H9 (cell line): ENCODE data around the gene SPDEF. TPM values are rescaled to one million over a fixed set of nuclear protein-coding genes. Genes with fewer than 3 reads are reported as not detected.

ENCODE experiments used
- DNase-seq: peaks from one replicate; pipeline ENCODE4 v3.0.0-alpha.2; 2017
- H2AFZ ChIP-seq: one replicate; pipeline ENCODE4 v1.6.1; 2013; ENCODE audit warnings: mild to moderate bottlenecking, low read length, control low read depth, moderate library complexity
- H2AK5ac ChIP-seq: 2 replicates; pipeline ENCODE4 v1.6.1; 2013; ENCODE audit warnings: low read length, control low read depth, mixed read lengths; ENCODE audit not compliant: insufficient read length
- H2BK120ac ChIP-seq: one replicate; pipeline ENCODE4 v1.6.1; 2013; ENCODE audit warnings: low read depth, mild to moderate bottlenecking, low read length, control low read depth, inconsistent platforms; ENCODE audit not compliant: poor library complexity, severe bottlenecking
- H2BK12ac ChIP-seq: 2 replicates; pipeline ENCODE4 v1.6.1; 2013; ENCODE audit warnings: low read length, control low read depth, mixed read lengths, low read depth; ENCODE audit not compliant: insufficient read length
- H2BK15ac ChIP-seq: 2 replicates; pipeline ENCODE4 v1.6.1; 2013; ENCODE audit warnings: low read depth, low read length, control low read depth
- H2BK20ac ChIP-seq: one replicate; pipeline ENCODE4 v1.6.1; 2013; ENCODE audit warnings: low read depth, mild to moderate bottlenecking, low read length, control low read depth, inconsistent platforms; ENCODE audit not compliant: poor library complexity, severe bottlenecking
- H2BK5ac ChIP-seq: 2 replicates; pipeline ENCODE4 v1.6.1; 2013; ENCODE audit warnings: low read length, control low read depth, mixed read lengths; ENCODE audit not compliant: insufficient read length
- H3K14ac ChIP-seq: 2 replicates; pipeline ENCODE4 v1.6.1; 2013; ENCODE audit warnings: low read length, control low read depth; ENCODE audit not compliant: insufficient read depth
- H3K18ac ChIP-seq: 2 replicates; pipeline ENCODE4 v1.6.1; 2013; ENCODE audit warnings: low read depth, mild to moderate bottlenecking, mixed read lengths, low read length, control low read depth; ENCODE audit not compliant: insufficient read length
- H3K23ac ChIP-seq: 2 replicates; pipeline ENCODE4 v1.6.1; 2013; ENCODE audit warnings: low read length, control low read depth, mixed read lengths, low read depth; ENCODE audit not compliant: insufficient read length
- H3K23me2 ChIP-seq: 2 replicates; pipeline ENCODE4 v1.6.1; 2013; ENCODE audit warnings: low read depth, mild to moderate bottlenecking, mixed read lengths, low read length, control low read depth; ENCODE audit not compliant: insufficient read length, poor library complexity, severe bottlenecking
- H3K27ac ChIP-seq: 2 replicates; pipeline ENCODE4 v1.5.1; 2013; ENCODE audit warnings: low read length, control low read depth, mixed read lengths, low read depth; ENCODE audit not compliant: insufficient read length
- H3K27me3 ChIP-seq: 2 replicates; pipeline ENCODE4 v1.6.1; 2013; ENCODE audit warnings: low read length, control low read depth, inconsistent platforms; ENCODE audit not compliant: insufficient read depth
- H3K4ac ChIP-seq: 2 replicates; pipeline ENCODE4 v1.6.1; 2013; ENCODE audit warnings: low read depth, mild to moderate bottlenecking, control low read depth, inconsistent platforms, low read length, moderate library complexity
- H3K4me1 ChIP-seq: 2 replicates; pipeline ENCODE4 v1.6.1; 2013; ENCODE audit warnings: low read length, control low read depth, inconsistent platforms; ENCODE audit not compliant: insufficient read depth
- H3K4me2 ChIP-seq: 2 replicates; pipeline ENCODE4 v1.6.1; 2013; ENCODE audit warnings: low read length, control low read depth, mixed read lengths; ENCODE audit not compliant: insufficient read length, insufficient read depth
- H3K56ac ChIP-seq: 2 replicates; pipeline ENCODE4 v1.6.1; 2013; ENCODE audit warnings: low read depth, mild to moderate bottlenecking, mixed read lengths, low read length, control low read depth; ENCODE audit not compliant: insufficient read length
- H3K79me1 ChIP-seq: 2 replicates; pipeline ENCODE4 v1.6.1; 2013; ENCODE audit warnings: low read depth, mild to moderate bottlenecking, moderate library complexity, low read length, control low read depth, inconsistent platforms; ENCODE audit not compliant: insufficient read depth, poor library complexity, severe bottlenecking
- H3K79me2 ChIP-seq: 2 replicates; pipeline ENCODE4 v1.6.1; 2013; ENCODE audit warnings: low read length, control low read depth, inconsistent platforms; ENCODE audit not compliant: insufficient read depth
- H3K9ac ChIP-seq: 2 replicates; pipeline ENCODE4 v1.6.1; 2013; ENCODE audit warnings: low read length, control low read depth, mixed read lengths; ENCODE audit not compliant: insufficient read length; ENCODE audit errors: extremely low read depth
- H3K9me3 ChIP-seq: one replicate; pipeline ENCODE4 v1.6.1; 2013; ENCODE audit warnings: low read depth, low read length, inconsistent platforms; ENCODE audit not compliant: control insufficient read depth
- H3T11ph ChIP-seq: one replicate; pipeline ENCODE4 v1.6.1; 2013; ENCODE audit warnings: mild to moderate bottlenecking, low read length, control low read depth, inconsistent platforms
- H4K20me1 ChIP-seq: one replicate; pipeline ENCODE4 v1.6.1; 2013; ENCODE audit not compliant: control insufficient read depth, insufficient read length, insufficient read depth
- H4K5ac ChIP-seq: 2 replicates; pipeline ENCODE4 v1.6.1; 2013; ENCODE audit warnings: low read depth, mild to moderate bottlenecking, mixed read lengths, low read length, control low read depth; ENCODE audit not compliant: insufficient read length
- H4K8ac ChIP-seq: replicated peaks from 2 replicates; pipeline ENCODE4 v1.6.1; 2013; ENCODE audit warnings: low read length, control low read depth, mixed read lengths, low read depth; ENCODE audit not compliant: insufficient read length
- H4K91ac ChIP-seq: 2 replicates; pipeline ENCODE4 v1.6.1; 2013; ENCODE audit warnings: low read depth, mild to moderate bottlenecking, moderate library complexity, mixed read lengths, low read length, control low read depth; ENCODE audit not compliant: insufficient read length
- H3K27ac Mint-ChIP-seq, 3 experiments: 2 replicates in 2 of 3; 3 replicates in 1 of 3; pipeline ENCODE4 v1.8.0; 2020 to 2021; ENCODE audit warnings: mixed read lengths in 3 of 3, mild to moderate bottlenecking in 1 of 3, moderate library complexity in 1 of 3
- H3K27me3 Mint-ChIP-seq: 2 replicates; pipeline ENCODE4 v1.8.0; 2021; ENCODE audit warnings: low read depth, mild to moderate bottlenecking, moderate library complexity, mixed read lengths
- H3K36me3 Mint-ChIP-seq, 3 experiments: 2 replicates in 2 of 3; 3 replicates in 1 of 3; pipeline ENCODE4 v1.8.0; 2020 to 2021; ENCODE audit warnings: low read depth in 3 of 3, mixed read lengths in 3 of 3; ENCODE audit not compliant: insufficient read depth in 1 of 3
- H3K4me1 Mint-ChIP-seq, 2 experiments: 2 replicates each; pipeline ENCODE4 v1.8.0; 2020; ENCODE audit warnings: mixed read lengths in 2 of 2
- H3K4me3 Mint-ChIP-seq, 2 experiments: 2 replicates in 1 of 2; 3 replicates in 1 of 2; pipeline ENCODE4 v1.8.0; 2020 to 2021; ENCODE audit warnings: mild to moderate bottlenecking in 2 of 2, mixed read lengths in 2 of 2, moderate library complexity in 1 of 2
- H3K9me3 Mint-ChIP-seq, 2 experiments: 2 replicates in 1 of 2; 3 replicates in 1 of 2; pipeline ENCODE4 v1.8.0; 2020; ENCODE audit warnings: mild to moderate bottlenecking in 2 of 2, mixed read lengths in 2 of 2, moderate library complexity in 1 of 2
- WGBS: extraction: QIAGEN DNeasy Blood & Tissue Kit; methylation state at CpG from one replicate; pipeline ENCODE4 v1.1.7; 2013; ENCODE audit warnings: missing lambda C conversion rate, low lambda C conversion rate, mixed read lengths; ENCODE audit not compliant: insufficient read length; ENCODE audit errors: extremely low coverage; 5-methylcytosine and 5-hydroxymethylcytosine counted together
- total RNA-seq: library from RNA; stranded (reverse); gene quantifications from 2 replicates; pipeline ENCODE4 v1.2.1, GENCODE V29; 2021
- TF ChIP-seq, protein P1 (sequence below): fragments of 200-600 bp; sonication (generic); conservative IDR thresholded peaks from 3 replicates; pipeline ENCODE4 v1.8.0; 2021; ENCODE audit warnings: antibody characterized with exemption, mild to moderate bottlenecking

Gene SPDEF
- total RNA-seq, 1 experiment from 2014 or later: 0.15 TPM

DNA sequence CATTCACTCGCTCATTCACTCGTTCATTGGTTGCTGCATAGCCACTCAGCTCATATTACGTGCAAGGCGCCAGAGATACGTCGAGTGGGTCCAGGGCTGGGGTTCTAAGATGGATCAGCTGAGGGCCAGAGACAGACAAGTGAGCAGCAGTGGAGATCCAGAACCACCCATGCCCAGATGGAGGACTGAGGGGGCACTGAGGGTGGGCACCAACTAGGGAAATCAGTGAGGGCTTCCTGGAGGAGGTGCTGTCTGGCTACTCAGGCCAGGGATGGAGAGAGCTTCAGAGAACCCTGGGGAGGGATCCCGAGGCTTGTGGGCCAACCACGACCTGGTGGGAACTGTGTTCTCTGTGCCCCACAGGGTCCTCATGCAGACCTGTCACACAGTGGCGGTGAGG lies 364 bp upstream of the SPDEF start:
- H3K36me3 Mint-ChIP-seq: no peaks in the 10 kb centered on the region
- TF ChIP-seq, protein P1, sequence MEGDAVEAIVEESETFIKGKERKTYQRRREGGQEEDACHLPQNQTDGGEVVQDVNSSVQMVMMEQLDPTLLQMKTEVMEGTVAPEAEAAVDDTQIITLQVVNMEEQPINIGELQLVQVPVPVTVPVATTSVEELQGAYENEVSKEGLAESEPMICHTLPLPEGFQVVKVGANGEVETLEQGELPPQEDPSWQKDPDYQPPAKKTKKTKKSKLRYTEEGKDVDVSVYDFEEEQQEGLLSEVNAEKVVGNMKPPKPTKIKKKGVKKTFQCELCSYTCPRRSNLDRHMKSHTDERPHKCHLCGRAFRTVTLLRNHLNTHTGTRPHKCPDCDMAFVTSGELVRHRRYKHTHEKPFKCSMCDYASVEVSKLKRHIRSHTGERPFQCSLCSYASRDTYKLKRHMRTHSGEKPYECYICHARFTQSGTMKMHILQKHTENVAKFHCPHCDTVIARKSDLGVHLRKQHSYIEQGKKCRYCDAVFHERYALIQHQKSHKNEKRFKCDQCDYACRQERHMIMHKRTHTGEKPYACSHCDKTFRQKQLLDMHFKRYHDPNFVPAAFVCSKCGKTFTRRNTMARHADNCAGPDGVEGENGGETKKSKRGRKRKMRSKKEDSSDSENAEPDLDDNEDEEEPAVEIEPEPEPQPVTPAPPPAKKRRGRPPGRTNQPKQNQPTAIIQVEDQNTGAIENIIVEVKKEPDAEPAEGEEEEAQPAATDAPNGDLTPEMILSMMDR: no peak
- no peak overlapping the region for H3K18ac ChIP-seq

More for the DNA sequence above, 364 bp upstream of the SPDEF start:
- no peak overlapping the region for H2BK5ac ChIP-seq
- no peak overlapping the region for H2AK5ac ChIP-seq
- Mint-ChIP-seq H3K4me1 (peaks cover 23 to 40% of the 10 kb centered on the region in 2 experiments), H3K27me3 (peaks cover 1% of the 10 kb centered on the region; the same call in 1 of the 2 replicates), H3K9me3 (no peaks in the 10 kb centered on the region; a peak in 2 of 5 replicates), H3K4me3 (no peak overlapping the region), H3K27ac (no peak overlapping the region)
- H2BK15ac ChIP-seq: no peak overlapping the region
- no peak overlapping the region for H3K14ac ChIP-seq
- H3K27me3 ChIP-seq: no peaks in the 10 kb centered on the region
- no peak overlapping the region for H2BK120ac ChIP-seq
- H3K23me2 ChIP-seq: no peaks in the 10 kb centered on the region
- H3K27ac ChIP-seq: no peak overlapping the region
- H3K79me2 ChIP-seq: no peaks in the 10 kb centered on the region
- DNase-seq: no peak
- no peak overlapping the region for H3K23ac ChIP-seq
- no peak overlapping the region for H4K8ac ChIP-seq
- no peak overlapping the region for H4K91ac ChIP-seq
- H3T11ph ChIP-seq: no peak overlapping the region
- H2BK20ac ChIP-seq: no peak overlapping the region
- H3K56ac ChIP-seq: no peak overlapping the region
- no peak overlapping the region for H2BK12ac ChIP-seq
- no peak overlapping the region for H3K4me2 ChIP-seq
- H3K4me1 ChIP-seq: no peaks in the 10 kb centered on the region; the same call in 1 of the 2 replicates
- no peaks in the 10 kb centered on the region for H3K9me3 ChIP-seq
- no peaks in the 10 kb centered on the region for H3K79me1 ChIP-seq
- H3K4ac ChIP-seq: no peak overlapping the region
- no peak overlapping the region for H3K9ac ChIP-seq
- no peaks in the 10 kb centered on the region for H4K20me1 ChIP-seq
- WGBS: no CpG with 5 or more reads among the region's 9 CpGs
- no peak overlapping the region for H4K5ac ChIP-seq
- H2AFZ ChIP-seq: no peak overlapping the region
